IMR-90 (cell line): ENCODE data around the gene RHOBTB1. TPM values are rescaled to one million over a fixed set of nuclear protein-coding genes. Genes with fewer than 3 reads are reported as not detected.
A peak's percentile ranks its signal among the peaks of the same experiment; 100 is the strongest.

Experiments used
- ATAC-seq: fragments of 200-7000 bp; cut with Tn5 transposase; 2 replicates; pipeline ENCODE4 v1.9.1; 2020; ENCODE audit warnings: low read depth, mild to moderate bottlenecking, moderate library complexity
- BruUV-seq: library from RNA; stranded (reverse); fragments of 400-500 nt; replicated peaks from 2 replicates; lab custom pipeline; 2021; lab: Mats Ljungman, UMichigan
- CTCF ChIA-PET: fragments of 300-600 bp; formaldehyde crosslinking; extraction: SDS; loops from one replicate; lab custom pipeline; 2021; ENCODE audit warnings: antibody characterized with exemption; lab: Yijun Ruan, JAX
- POLR2A ChIA-PET: fragments of 300-600 bp; sonication (Branson Sonifier 250); formaldehyde crosslinking; loops from one replicate; lab custom pipeline; 2022; ENCODE audit warnings: antibody characterized with exemption; ENCODE audit not compliant: unreplicated experiment; lab: Charles Lee
- DNase-seq: peaks from one replicate; pipeline ENCODE4 v3.0.0; 2013
- H2AFZ ChIP-seq: replicated peaks from 2 replicates; pipeline ENCODE3; 2013; ENCODE audit warnings: low read length, mild to moderate bottlenecking; ENCODE audit not compliant: poor library complexity
- H2AK5ac ChIP-seq: 2 replicates; pipeline ENCODE4 v1.6.1; 2013; ENCODE audit warnings: low read depth, low read length, inconsistent platforms
- H2AK9ac ChIP-seq: replicated peaks from 2 replicates; pipeline ENCODE3; 2013; ENCODE audit warnings: mild to moderate bottlenecking, low read depth, low read length, moderate library complexity; ENCODE audit not compliant: poor library complexity
- H2BK120ac ChIP-seq: 2 replicates; pipeline ENCODE4 v1.6.1; 2013; ENCODE audit warnings: low read depth, low read length, inconsistent platforms
- H2BK15ac ChIP-seq: 3 replicates; pipeline ENCODE4 v1.6.1; 2013; ENCODE audit warnings: low read depth, low read length, inconsistent platforms
- H2BK20ac ChIP-seq: 2 replicates; pipeline ENCODE4 v1.6.1; 2013; ENCODE audit warnings: low read depth, mild to moderate bottlenecking, inconsistent platforms, low read length, moderate library complexity
- H2BK5ac ChIP-seq: 2 replicates; pipeline ENCODE4 v1.6.1; 2013; ENCODE audit warnings: mild to moderate bottlenecking, low read depth, low read length, inconsistent platforms; ENCODE audit not compliant: poor library complexity, severe bottlenecking
- H3K14ac ChIP-seq: replicated peaks from 2 replicates; pipeline ENCODE4 v1.6.1; 2013; ENCODE audit warnings: low read depth, low read length, inconsistent platforms
- H3K18ac ChIP-seq: 2 replicates; pipeline ENCODE4 v1.6.1; 2013; ENCODE audit warnings: low read depth, low read length, control low read depth
- H3K23ac ChIP-seq: 2 replicates; pipeline ENCODE4 v1.6.1; 2013; ENCODE audit warnings: low read depth, low read length, inconsistent platforms
- H3K27ac ChIP-seq: 2 replicates; pipeline ENCODE4 v1.5.1; 2013; ENCODE audit warnings: mild to moderate bottlenecking, control low read depth, low read length; ENCODE audit not compliant: insufficient read depth
- H3K27me3 ChIP-seq: 2 replicates; pipeline ENCODE4 v1.6.1; 2013; ENCODE audit warnings: low read length; ENCODE audit not compliant: control insufficient read depth, insufficient read depth
- H3K36me3 ChIP-seq: 2 replicates; pipeline ENCODE4 v1.6.1; 2013; ENCODE audit warnings: low read length, mixed read lengths; ENCODE audit not compliant: control insufficient read depth, insufficient read depth
- H3K4ac ChIP-seq: 2 replicates; pipeline ENCODE4 v1.6.1; 2013; ENCODE audit warnings: low read depth, low read length, inconsistent platforms
- H3K4me1 ChIP-seq: 2 replicates; pipeline ENCODE4 v1.6.1; 2013; ENCODE audit warnings: low read length, mixed read lengths; ENCODE audit not compliant: control insufficient read depth, insufficient read depth
- H3K4me2 ChIP-seq: 2 replicates; pipeline ENCODE4 v1.6.1; 2013; ENCODE audit warnings: low read depth, mild to moderate bottlenecking, control low read depth, low read length, moderate library complexity
- H3K4me3 ChIP-seq: 2 replicates; pipeline ENCODE4 v1.5.1; 2013; ENCODE audit warnings: low read depth, mild to moderate bottlenecking, control low read depth, low read length, moderate library complexity; ENCODE audit not compliant: insufficient read depth
- H3K56ac ChIP-seq: 2 replicates; pipeline ENCODE4 v1.6.1; 2013; ENCODE audit warnings: low read length, inconsistent platforms; ENCODE audit not compliant: insufficient read depth; ENCODE audit errors: extremely low read depth
- H3K79me1 ChIP-seq, 2 experiments: 2 replicates each; pipeline ENCODE4 v1.6.1; 2013; ENCODE audit warnings: low read length in 2 of 2, inconsistent platforms in 1 of 2, low read depth in 1 of 2
- H3K9ac ChIP-seq: 2 replicates; pipeline ENCODE4 v1.6.1; 2013; ENCODE audit warnings: low read depth, low read length, control low read depth
- H3K9me1 ChIP-seq: 2 replicates; pipeline ENCODE4 v1.6.1; 2013; ENCODE audit warnings: low read length, inconsistent platforms; ENCODE audit not compliant: insufficient read depth
- H3K9me3 ChIP-seq: 2 replicates; pipeline ENCODE4 v1.6.1; 2013; ENCODE audit warnings: low read length; ENCODE audit not compliant: control insufficient read depth, insufficient read depth
- H4K20me1 ChIP-seq: 2 replicates; pipeline ENCODE4 v1.6.1; 2013; ENCODE audit warnings: low read length, inconsistent platforms; ENCODE audit not compliant: insufficient read depth
- H4K5ac ChIP-seq: 2 replicates; pipeline ENCODE4 v1.6.1; 2013; ENCODE audit warnings: mild to moderate bottlenecking, low read depth, low read length, control low read depth
- H4K8ac ChIP-seq, 2 experiments: 2 replicates each; pipeline ENCODE4 v1.6.1; 2013; ENCODE audit warnings: low read depth in 2 of 2, low read length in 2 of 2, control low read depth in 1 of 2, inconsistent platforms in 1 of 2
- H4K91ac ChIP-seq: 2 replicates; pipeline ENCODE4 v1.6.1; 2013; ENCODE audit warnings: low read depth, low read length, inconsistent platforms; ENCODE audit not compliant: insufficient read depth
- BHLHE40 ChIP-seq: fragments of 150-350 bp; IDR thresholded peaks from 2 replicates; pipeline ENCODE4 v1.6.1; 2016; ENCODE audit warnings: mild to moderate bottlenecking, low read depth, low read length
- CHD1 ChIP-seq: IDR thresholded peaks from 2 replicates; pipeline ENCODE4 v1.6.1; 2012; ENCODE audit warnings: low read depth, low read length, improper control_type of control experiment
- CTCF ChIP-seq: conservative IDR thresholded peaks from 2 replicates; pipeline ENCODE4 v1.5.1; 2012; ENCODE audit warnings: mild to moderate bottlenecking, low read depth, low read length, improper control_type of control experiment
- FOS ChIP-seq: fragments of 150-350 bp; IDR thresholded peaks from 2 replicates; pipeline ENCODE4 v1.6.1; 2016; ENCODE audit warnings: low read depth, low read length
- MAZ ChIP-seq: IDR thresholded peaks from 2 replicates; pipeline ENCODE4 v1.6.1; 2012; ENCODE audit warnings: low read depth, mild to moderate bottlenecking, low read length, improper control_type of control experiment, moderate library complexity, borderline replicate concordance
- MXI1 ChIP-seq: IDR thresholded peaks from 2 replicates; pipeline ENCODE4 v1.6.1; 2012; ENCODE audit warnings: low read depth, mild to moderate bottlenecking, low read length, moderate library complexity, borderline replicate concordance
- NFE2L2 ChIP-seq: fragments of 150-350 bp; IDR thresholded peaks from 2 replicates; pipeline ENCODE4 v1.6.1; 2016; ENCODE audit warnings: low read depth, mild to moderate bottlenecking, low read length
- POLR2A ChIP-seq: IDR thresholded peaks from 2 replicates; pipeline ENCODE4 v1.6.1; 2012; ENCODE audit warnings: mild to moderate bottlenecking, low read depth, low read length
- RAD21 ChIP-seq: IDR thresholded peaks from 2 replicates; pipeline ENCODE4 v1.6.1; 2012; ENCODE audit warnings: low read length, improper control_type of control experiment
- RCOR1 ChIP-seq: IDR thresholded peaks from 2 replicates; pipeline ENCODE4 v1.6.1; 2012; ENCODE audit warnings: mild to moderate bottlenecking, low read length, improper control_type of control experiment; ENCODE audit not compliant: insufficient replicate concordance
- RFX5 ChIP-seq: IDR thresholded peaks from 2 replicates; pipeline ENCODE4 v1.8.0; 2012; ENCODE audit warnings: low read depth, mild to moderate bottlenecking, low read length, moderate library complexity
- SMC3 ChIP-seq: fragments of 150-350 bp; IDR thresholded peaks from 2 replicates; pipeline ENCODE4 v1.6.1; 2016; ENCODE audit warnings: low read depth, mild to moderate bottlenecking, antibody characterized with exemption, low read length, moderate library complexity
- WGBS, 2 experiments: methylation state at CpG; one replicate each; pipeline versions ENCODE4 v1.1.5 to v1.1.7; 2013; ENCODE audit warnings: missing lambda C conversion rate in 2 of 2; ENCODE audit not compliant: insufficient read length in 1 of 2; ENCODE audit errors: extremely low coverage in 2 of 2; 5-methylcytosine and 5-hydroxymethylcytosine counted together
- dilution Hi-C: fragments of 300-500 bp; cut with HindIII; formaldehyde crosslinking; loops from one replicate; pipeline ENCODE4 v1.14.3; 2018; ENCODE audit warnings: low sequenced_read_pairs; ENCODE audit not compliant: unreplicated experiment
- in situ Hi-C: fragments of 300-500 bp; cut with MboI; formaldehyde crosslinking; loops from 3 replicates; pipeline ENCODE4 v1.14.3; 2019; ENCODE audit warnings: low sequenced_read_pairs, inconsistent platforms, mixed read lengths
- intact Hi-C: fragments of 100-400 bp; cut with micrococcal nuclease; formaldehyde crosslinking; loops from 2 replicates; pipeline ENCODE4 v1.10.0; 2022
- polyA plus RNA-seq, 3 experiments: library from polyadenylated mRNA; depleted of rRNA; stranded (reverse); fragments of >200 nt; gene quantifications; 2 replicates each; pipeline ENCODE4 v1.2.3, GENCODE V29; 2012; ENCODE audit warnings: low replicate concordance in 1 of 3
- total RNA-seq: library from RNA; depleted of rRNA; stranded (reverse); fragments of >200 nt; gene quantifications from 2 replicates; pipeline ENCODE4 v1.2.3, GENCODE V29; 2012

RHOBTB1 gene
- total and polyA plus RNA-seq, 2 of the 4 experiments (the other 2 are of a cell fraction), result 8.9 to 15.2 TPM

GRCh38 chr10:60952846-60953220 is 8.8 kb upstream of the RHOBTB1 start:
- Histone ChIP-seq H3K4me2 (no peak overlapping the region), H3K4me3 (no peak overlapping the region), H3K9ac (no peak overlapping the region), H3K4ac (peak overlapping the region; percentile 48), H3K79me1 (no peaks in the 10 kb centered on the region), H4K91ac (no peak overlapping the region), H3K56ac (no peak overlapping the region; the same call in 1 of the 2 replicates), H3K27me3 (no peaks in the 10 kb centered on the region), H3K9me1 (no peaks in the 10 kb centered on the region), H2BK20ac (no peak overlapping the region), H4K20me1 (no peaks in the 10 kb centered on the region), H3K18ac (no peak overlapping the region), H3K36me3 (no peaks in the 10 kb centered on the region; the same call in 1 of the 2 replicates), H2BK15ac (peak overlapping the region; percentile 10; the same call in 1 of the 3 replicates), H4K5ac (no peak overlapping the region), H3K9me3 (no peaks in the 10 kb centered on the region), H2BK120ac (no peak overlapping the region; the same call in 1 of the 2 replicates), H4K8ac (no peak overlapping the region), H3K23ac (0 out of 2 replicates have a peak overlapping the region, but pooled peaks have one; percentile 1), H2AFZ (no peak overlapping the region), H3K27ac (no peak overlapping the region), H2AK9ac (no peak overlapping the region), H3K14ac (0 out of 2 replicates have a peak overlapping the region, but pooled peaks have one; percentile 42), H3K4me1 (peaks cover 7% of the 10 kb centered on the region), H2BK5ac (no peak overlapping the region), H2AK5ac (peak overlapping the region; percentile 56)
- dilution Hi-C loops, result no loop called here
- ATAC-seq (no peak), DNase-seq (no peak)
- no peak for TF ChIP-seq RCOR1
- TF ChIP-seq MXI1, result no peak
- TF ChIP-seq RFX5, result no peak
- TF ChIP-seq BHLHE40, result no peak
- TF ChIP-seq POLR2A, result no peak
- TF ChIP-seq FOS, result no peak
- no peak for TF ChIP-seq CHD1
- TF ChIP-seq MAZ, result no peak
- no peak for TF ChIP-seq SMC3
- no peak for TF ChIP-seq CTCF
- no peak for TF ChIP-seq RAD21
- no peak for TF ChIP-seq NFE2L2
- ChIA-PET CTCF (no interaction called here), POLR2A (no interaction called here)
- in situ Hi-C loops, result no loop called here
- WGBS, 2 experiments, result no CpG with 5 or more reads among the region's 7 CpGs
- BruUV-seq, result no TSS peak
- intact Hi-C loops, result no loop called here
